Loucy (cell line): Measurements from ENCODE around the gene PUM1.
"Not testable (repeated sequence)": the region's sequence is repeated elsewhere in the genome, so short reads cannot be mapped to it uniquely, and the experiment has no call there.

Source experiments
- H2AFZ ChIP-seq: fragments of 200-600 bp; sonication (generic); 2 replicates; pipeline ENCODE4 v1.6.0; 2016; ENCODE audit warnings: antibody characterized with exemption, mild to moderate bottlenecking, low read length, moderate library complexity
- H3F3A ChIP-seq: fragments of 200-600 bp; 2 replicates; pipeline ENCODE4 v1.6.0; 2016; ENCODE audit warnings: antibody characterized with exemption, low read depth, mild to moderate bottlenecking
- H3K27me3 ChIP-seq: fragments of 200-600 bp; sonication (generic); 2 replicates; pipeline ENCODE4 v1.6.1; 2014; ENCODE audit warnings: low read length, mild to moderate bottlenecking; ENCODE audit not compliant: insufficient read depth, poor library complexity, severe bottlenecking
- H3K36me3 ChIP-seq: fragments of 200-600 bp; sonication (generic); 2 replicates; pipeline ENCODE4 v1.6.1; 2016; ENCODE audit warnings: low read length; ENCODE audit not compliant: insufficient read depth
- H3K4me1 ChIP-seq: fragments of 200-600 bp; sonication (generic); 2 replicates; pipeline ENCODE4 v1.5.1; 2014; ENCODE audit warnings: low read length, mild to moderate bottlenecking; ENCODE audit not compliant: insufficient read depth, poor library complexity, severe bottlenecking
- H3K4me2 ChIP-seq: fragments of 200-600 bp; sonication (generic); 2 replicates; pipeline ENCODE4 v1.6.0; 2014; ENCODE audit warnings: antibody characterized with exemption, low read length, low read depth, mild to moderate bottlenecking; ENCODE audit not compliant: poor library complexity, severe bottlenecking
- H3K4me3 ChIP-seq: fragments of 200-600 bp; sonication (generic); 2 replicates; pipeline ENCODE4 v1.5.1; 2014; ENCODE audit warnings: low read length, mild to moderate bottlenecking, mixed read lengths; ENCODE audit not compliant: poor library complexity, severe bottlenecking
- H3K79me2 ChIP-seq: fragments of 200-600 bp; sonication (generic); 2 replicates; pipeline ENCODE4 v1.6.1; 2014; ENCODE audit warnings: low read length; ENCODE audit not compliant: insufficient read depth
- H3K9ac ChIP-seq: fragments of 200-600 bp; sonication (generic); 2 replicates; pipeline ENCODE4 v1.6.0; 2014; ENCODE audit warnings: mild to moderate bottlenecking, low read depth, low read length, moderate library complexity; ENCODE audit not compliant: poor library complexity, severe bottlenecking
- H3K9me2 ChIP-seq: fragments of 200-600 bp; sonication (generic); replicated peaks from 2 replicates; pipeline ENCODE4 v1.6.1; 2016; ENCODE audit warnings: low read depth, low read length, mixed read lengths
- H3K9me3 ChIP-seq: fragments of 200-600 bp; sonication (generic); 2 replicates; pipeline ENCODE4 v1.6.1; 2014; ENCODE audit warnings: mild to moderate bottlenecking, antibody characterized with exemption, low read length, low read depth; ENCODE audit not compliant: insufficient read depth
- H4K20me1 ChIP-seq: fragments of 200-600 bp; sonication (generic); 2 replicates; pipeline ENCODE4 v1.6.0; 2014; ENCODE audit warnings: antibody characterized with exemption, low read length, mild to moderate bottlenecking; ENCODE audit not compliant: insufficient read depth, poor library complexity, severe bottlenecking
- EZH2phosphoT487 ChIP-seq: fragments of 200-600 bp; IDR thresholded peaks from 2 replicates; pipeline ENCODE4 v1.6.1; 2018; ENCODE audit warnings: antibody characterized with exemption, mild to moderate bottlenecking, moderate library complexity, borderline replicate concordance
- TF ChIP-seq, protein P1 (sequence below): fragments of 200-600 bp; sonication (generic); conservative IDR thresholded peaks from 2 replicates; pipeline ENCODE4 v1.5.1; 2014; ENCODE audit warnings: mild to moderate bottlenecking, antibody characterized with exemption, low read length

Gene PUM1

DNA sequence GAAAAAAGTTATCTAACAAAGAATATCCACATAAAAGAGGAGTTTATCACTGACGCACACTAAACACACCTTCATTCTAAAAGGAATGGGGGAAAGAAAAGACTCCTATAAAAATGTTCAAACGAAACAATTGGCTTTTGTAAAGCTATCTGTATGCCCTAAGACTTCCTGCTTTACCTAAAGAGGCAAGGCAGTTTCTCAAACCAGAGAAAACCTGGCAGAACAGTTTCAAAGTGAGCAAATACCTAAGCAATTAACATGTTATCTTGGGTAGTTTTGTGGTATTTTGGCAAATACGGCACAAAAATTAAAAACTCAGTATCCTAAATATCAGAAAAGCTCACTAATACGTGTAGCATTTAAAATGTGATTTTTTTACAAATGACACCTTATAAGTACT lies 1.9 kb downstream of the PUM1 start:
- peaks cover 27% of the 10 kb centered on the region for H3K4me1 ChIP-seq
- no peaks in the 10 kb centered on the region for H3K9me2 ChIP-seq
- peaks cover 60% of the 10 kb centered on the region for H4K20me1 ChIP-seq
- TF ChIP-seq, protein P1, sequence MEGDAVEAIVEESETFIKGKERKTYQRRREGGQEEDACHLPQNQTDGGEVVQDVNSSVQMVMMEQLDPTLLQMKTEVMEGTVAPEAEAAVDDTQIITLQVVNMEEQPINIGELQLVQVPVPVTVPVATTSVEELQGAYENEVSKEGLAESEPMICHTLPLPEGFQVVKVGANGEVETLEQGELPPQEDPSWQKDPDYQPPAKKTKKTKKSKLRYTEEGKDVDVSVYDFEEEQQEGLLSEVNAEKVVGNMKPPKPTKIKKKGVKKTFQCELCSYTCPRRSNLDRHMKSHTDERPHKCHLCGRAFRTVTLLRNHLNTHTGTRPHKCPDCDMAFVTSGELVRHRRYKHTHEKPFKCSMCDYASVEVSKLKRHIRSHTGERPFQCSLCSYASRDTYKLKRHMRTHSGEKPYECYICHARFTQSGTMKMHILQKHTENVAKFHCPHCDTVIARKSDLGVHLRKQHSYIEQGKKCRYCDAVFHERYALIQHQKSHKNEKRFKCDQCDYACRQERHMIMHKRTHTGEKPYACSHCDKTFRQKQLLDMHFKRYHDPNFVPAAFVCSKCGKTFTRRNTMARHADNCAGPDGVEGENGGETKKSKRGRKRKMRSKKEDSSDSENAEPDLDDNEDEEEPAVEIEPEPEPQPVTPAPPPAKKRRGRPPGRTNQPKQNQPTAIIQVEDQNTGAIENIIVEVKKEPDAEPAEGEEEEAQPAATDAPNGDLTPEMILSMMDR = no peak
- no peak for TF ChIP-seq EZH2phosphoT487
- peaks cover 12% of the 10 kb centered on the region; the same call in 1 of the 2 replicates for H3K36me3 ChIP-seq
- no peaks in the 10 kb centered on the region for H3K9me3 ChIP-seq
- H2AFZ ChIP-seq = no peak overlapping the region
- peaks cover 9% of the 10 kb centered on the region for H3K27me3 ChIP-seq
- H3K4me2 ChIP-seq = peak overlapping the region; percentile 81
- H3F3A ChIP-seq = no peaks in the 10 kb centered on the region
- H3K79me2 ChIP-seq = peaks cover 67% of the 10 kb centered on the region
- H3K4me3 ChIP-seq = peak overlapping the region; percentile 88
- peak overlapping the region; percentile 96 for H3K9ac ChIP-seq

DNA sequence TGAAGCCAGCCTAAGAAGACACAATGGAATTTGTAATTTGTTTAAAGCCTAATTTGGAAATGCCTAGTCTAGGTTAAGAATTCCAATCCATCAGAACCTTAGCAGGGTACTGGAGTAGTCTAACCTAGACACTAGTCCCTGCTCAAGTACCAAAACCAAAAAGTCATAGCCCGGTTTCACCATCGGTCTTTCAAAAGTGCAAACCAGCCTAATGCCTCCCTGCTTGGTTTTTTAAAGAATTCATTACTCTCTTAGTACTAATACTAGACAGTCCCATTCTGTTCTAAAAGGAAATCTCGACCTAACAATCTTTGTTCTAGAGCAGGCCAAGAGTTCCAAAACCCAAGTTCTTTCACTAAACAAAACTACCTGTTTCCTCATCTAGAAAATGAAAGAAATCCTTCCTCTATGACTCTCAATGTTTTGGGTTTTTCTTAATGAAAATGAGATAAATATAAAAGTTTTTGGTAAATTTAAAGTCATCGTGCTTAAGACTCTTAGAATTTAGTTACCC lies 2.6 kb downstream of the PUM1 start:
- peaks cover 66% of the 10 kb centered on the region for H4K20me1 ChIP-seq
- H3K27me3 ChIP-seq = peaks cover 9% of the 10 kb centered on the region
- peak overlapping the region; percentile 96 for H3K9ac ChIP-seq
- H3K4me1 ChIP-seq = peaks cover 30% of the 10 kb centered on the region
- TF ChIP-seq, protein P1 = no peak
- no peak for TF ChIP-seq EZH2phosphoT487
- H3K36me3 ChIP-seq = peaks cover 17% of the 10 kb centered on the region
- H3K79me2 ChIP-seq = peaks cover 74% of the 10 kb centered on the region
- H3K4me2 ChIP-seq = peak overlapping the region; percentile 81
- no peak overlapping the region for H2AFZ ChIP-seq
- no peaks in the 10 kb centered on the region for H3K9me2 ChIP-seq
- no peaks in the 10 kb centered on the region for H3F3A ChIP-seq
- no peaks in the 10 kb centered on the region for H3K9me3 ChIP-seq
- peak overlapping the region; percentile 88 for H3K4me3 ChIP-seq

DNA sequence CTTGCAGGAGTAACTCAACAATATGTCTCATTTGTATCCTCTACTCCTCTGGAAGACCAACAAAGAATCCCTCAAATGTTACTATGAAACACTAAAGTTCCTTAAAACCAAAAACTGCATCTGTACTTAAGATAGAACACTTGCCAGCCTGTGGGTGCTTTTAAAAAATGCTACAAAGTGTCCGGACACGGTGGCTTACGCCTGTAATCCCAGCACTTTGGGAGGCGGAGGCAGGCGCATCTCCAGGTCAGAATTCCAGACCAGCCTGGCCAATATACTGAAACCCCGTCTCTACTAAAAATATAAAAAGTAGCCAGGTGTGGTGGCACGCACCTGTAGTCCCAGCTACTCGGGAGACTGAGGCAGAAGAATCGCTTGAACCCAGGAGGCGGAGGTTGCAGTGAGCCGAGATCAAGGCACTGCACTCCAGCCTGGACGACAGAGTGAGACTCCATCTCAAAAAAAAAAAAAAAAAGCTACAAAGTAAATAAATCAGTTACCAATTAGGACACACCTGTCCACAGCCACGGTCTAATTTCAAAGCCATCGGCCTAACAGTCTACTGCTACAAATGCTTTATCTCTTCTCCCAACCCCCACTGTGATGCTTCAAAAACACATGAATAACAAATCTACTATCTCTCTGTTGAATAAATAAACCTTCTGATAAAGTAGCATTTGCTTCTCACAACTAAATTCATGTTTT lies 3.2 kb downstream of the PUM1 start:
- Histone ChIP-seq H3K9ac (peak overlapping the region; percentile 96), H4K20me1 (peaks cover 72% of the 10 kb centered on the region), H3K36me3 (peaks cover 23% of the 10 kb centered on the region)

GRCh38 chr1:31058012-31058411 lies 7.5 kb downstream of the PUM1 start:
- no peak for TF ChIP-seq EZH2phosphoT487
- TF ChIP-seq, protein P1 = no peak
- Histone ChIP-seq H4K20me1 (peaks cover 96% of the 10 kb centered on the region), H3K4me3 (peak overlapping the region; percentile 67), H3K4me1 (peaks cover 50% of the 10 kb centered on the region), H3K27me3 (no peaks in the 10 kb centered on the region), H3K9ac (no peak overlapping the region), H3K4me2 (peak overlapping the region; percentile 74), H2AFZ (no peak overlapping the region), H3K79me2 (peaks cover 100% of the 10 kb centered on the region), H3F3A (no peaks in the 10 kb centered on the region), H3K9me2 (no peaks in the 10 kb centered on the region), H3K36me3 (peaks cover 58% of the 10 kb centered on the region), H3K9me3 (no peaks in the 10 kb centered on the region)

More for the DNA sequence above, 3.2 kb downstream of the PUM1 start:
- not testable (repeated sequence) for H3K9me3 ChIP-seq, H3K9me2 ChIP-seq, H3K27me3 ChIP-seq, H3F3A ChIP-seq, H2AFZ ChIP-seq
- Histone ChIP-seq H3K4me2 (peak overlapping the region; percentile 81), H3K4me1 (peaks cover 35% of the 10 kb centered on the region), H3K79me2 (peaks cover 81% of the 10 kb centered on the region), H3K4me3 (peak overlapping the region; percentile 88)
